Omental fat pad (tissue), 4 donors: ENCODE measurements around the gene MR1. TPM values are rescaled to one million over a fixed set of nuclear protein-coding genes. Genes with fewer than 3 reads are reported as not detected.

Source experiments
- ATAC-seq: fragments of 150-250 bp; one replicate; pipeline ENCODE4 v1.9.1; 2016; ENCODE audit warnings: mild to moderate bottlenecking, moderate library complexity; ENCODE audit not compliant: low FRiP score
- DNase-seq: peaks from one replicate; pipeline ENCODE4 v3.0.0-alpha.2; 2019; ENCODE audit warnings: low spot score
- total RNA-seq, 4 donors: library from RNA; depleted of rRNA; stranded (reverse); fragments of >200 nt; gene quantifications; one replicate each; pipeline ENCODE4 v1.1.0, GENCODE V29; 2016
- TF ChIP-seq, protein P1 (sequence below), 3 donors: fragments of 450-650 bp; IDR thresholded peaks; one replicate each; pipeline ENCODE4 v1.5.1; 2016 to 2017; ENCODE audit warnings: antibody characterized with exemption in 3 of 3, mild to moderate bottlenecking in 3 of 3, moderate library complexity in 2 of 3

The MR1 gene
- 10 to 100 TPM; 12.5 to 16.2 (median 13.1) TPM for total RNA-seq

GRCh38 chr1:181033799-181034451, at the start of gene MR1:
TSS of gene MR1 (plus strand) at chr1:181033983. CDS start at chr1:181034008, 25 bp downstream.
- TF ChIP-seq, protein P1, sequence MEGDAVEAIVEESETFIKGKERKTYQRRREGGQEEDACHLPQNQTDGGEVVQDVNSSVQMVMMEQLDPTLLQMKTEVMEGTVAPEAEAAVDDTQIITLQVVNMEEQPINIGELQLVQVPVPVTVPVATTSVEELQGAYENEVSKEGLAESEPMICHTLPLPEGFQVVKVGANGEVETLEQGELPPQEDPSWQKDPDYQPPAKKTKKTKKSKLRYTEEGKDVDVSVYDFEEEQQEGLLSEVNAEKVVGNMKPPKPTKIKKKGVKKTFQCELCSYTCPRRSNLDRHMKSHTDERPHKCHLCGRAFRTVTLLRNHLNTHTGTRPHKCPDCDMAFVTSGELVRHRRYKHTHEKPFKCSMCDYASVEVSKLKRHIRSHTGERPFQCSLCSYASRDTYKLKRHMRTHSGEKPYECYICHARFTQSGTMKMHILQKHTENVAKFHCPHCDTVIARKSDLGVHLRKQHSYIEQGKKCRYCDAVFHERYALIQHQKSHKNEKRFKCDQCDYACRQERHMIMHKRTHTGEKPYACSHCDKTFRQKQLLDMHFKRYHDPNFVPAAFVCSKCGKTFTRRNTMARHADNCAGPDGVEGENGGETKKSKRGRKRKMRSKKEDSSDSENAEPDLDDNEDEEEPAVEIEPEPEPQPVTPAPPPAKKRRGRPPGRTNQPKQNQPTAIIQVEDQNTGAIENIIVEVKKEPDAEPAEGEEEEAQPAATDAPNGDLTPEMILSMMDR (IDR thresholded peaks at IDR 0.05) = no peak
- DNase-seq (no peak), ATAC-seq (peak; percentile 84)

- TF ChIP-seq, protein P1 (IDR thresholded peaks at IDR 0.05) = no peak
- DNase-seq = no peak
- no peak for ATAC-seq
Measured at GRCh38 chr1:180988253-180988752, 45.5 kb upstream of the MR1 start.

- no peak for DNase-seq
- ATAC-seq = no peak
- TF ChIP-seq, protein P1 (IDR thresholded peaks at IDR 0.05) = no peak
Measured at GRCh38 chr1:180994262-180994661, 39.5 kb upstream of the MR1 start.

GRCh38 chr1:180997843-180998504, 35.8 kb upstream of the MR1 start:
- TF ChIP-seq, protein P1 (IDR thresholded peaks at IDR 0.05) = no peak
- ATAC-seq (no peak), DNase-seq (no peak)

- DNase-seq (no peak), ATAC-seq (no peak)
Measured at GRCh38 chr1:181001091-181001780, 32.5 kb upstream of the MR1 start.

DNA sequence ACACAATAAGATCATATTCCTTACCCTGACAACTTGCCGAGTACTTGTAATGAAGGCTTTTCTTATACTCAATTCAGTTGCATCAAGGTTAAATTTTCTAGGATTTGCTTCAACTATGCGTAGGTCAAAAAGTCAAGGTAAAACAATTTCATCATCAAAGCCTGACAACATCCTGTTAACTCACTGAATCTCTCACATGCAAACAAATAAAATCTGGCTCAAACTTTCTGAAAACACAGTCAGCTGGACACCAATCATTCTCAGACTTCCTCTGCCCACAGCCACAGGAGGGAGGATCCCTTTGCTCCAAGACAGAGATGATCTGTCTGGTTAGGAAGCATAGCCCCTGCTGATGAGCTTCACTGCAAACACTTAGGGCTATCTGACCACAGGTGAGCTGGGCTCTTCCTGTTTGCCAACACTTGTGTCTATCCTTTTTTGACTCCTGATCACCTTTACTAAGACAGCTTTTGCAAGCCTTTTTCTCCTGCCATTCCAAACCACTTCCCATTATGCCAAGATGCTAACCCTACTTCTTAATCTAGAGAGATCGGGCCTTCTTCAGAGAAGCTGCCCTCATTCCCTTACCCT, 31.1 kb upstream of the MR1 start:
- ATAC-seq = no peak
- TF ChIP-seq, protein P1 (IDR thresholded peaks at IDR 0.05) = no peak
- DNase-seq = no peak

More at GRCh38 chr1:181001091-181001780, 32.5 kb upstream of the MR1 start:
- TF ChIP-seq, protein P1 (IDR thresholded peaks at IDR 0.05) = no peak
